ENCODE data around the gene NUP50.

The NUP50 gene

DNA sequence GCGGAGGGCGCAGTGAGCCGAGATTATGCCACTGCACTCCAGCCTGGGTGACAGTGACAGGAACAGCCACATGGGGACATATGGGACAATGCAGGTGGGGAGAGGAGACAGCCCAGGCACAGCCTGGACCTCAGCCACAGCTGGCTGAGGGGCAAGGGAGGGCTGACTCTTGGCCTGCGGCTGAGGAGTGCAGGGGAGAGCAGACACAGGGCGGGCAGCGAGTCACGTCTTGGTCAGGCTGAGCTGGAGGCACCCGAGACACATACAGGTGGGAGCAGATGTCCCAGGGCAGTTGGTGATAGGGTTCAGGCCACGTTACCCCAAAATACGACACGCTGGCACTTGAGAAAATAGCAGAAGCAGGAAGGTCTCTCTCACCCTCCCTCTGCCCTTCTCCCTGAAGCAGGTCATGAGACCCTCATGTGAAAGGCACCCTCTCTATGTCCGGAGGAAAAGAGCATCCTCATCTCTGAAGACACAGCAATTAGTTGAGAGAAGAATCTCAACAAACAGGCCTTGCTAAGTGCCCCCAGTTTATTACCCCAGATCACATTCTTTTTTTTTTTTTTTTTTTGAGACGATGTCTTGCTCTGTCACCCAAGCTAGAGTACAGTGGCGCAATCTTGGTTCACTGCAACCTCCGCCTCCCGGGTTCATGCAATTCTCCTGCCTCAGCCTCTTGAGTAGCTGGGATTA lies 66.4 kb downstream of the NUP50 start:
- DNase-seq (ENCODE audit: low spot score) = no peak

DNA sequence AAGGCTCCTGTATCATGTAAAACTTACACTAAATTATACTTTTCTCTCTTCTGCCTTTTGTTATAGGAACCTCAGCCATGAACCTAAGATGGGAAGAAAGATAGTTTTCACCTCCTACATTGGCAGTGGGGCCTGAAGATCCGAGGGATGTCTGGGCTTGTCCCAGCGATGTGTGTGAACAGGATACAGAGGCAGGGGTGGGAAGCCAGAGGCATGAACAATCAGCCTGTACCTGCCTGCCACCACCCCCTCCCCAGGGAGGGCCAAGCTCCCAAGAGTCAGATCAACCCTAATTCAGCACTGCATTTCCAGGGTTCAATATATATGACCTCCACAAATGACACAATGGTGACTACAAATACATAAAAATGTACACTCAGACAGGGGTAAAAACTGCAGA lies 67.6 kb downstream of the NUP50 start:
- DNase-seq (ENCODE audit: low spot score) = no peak

DNA sequence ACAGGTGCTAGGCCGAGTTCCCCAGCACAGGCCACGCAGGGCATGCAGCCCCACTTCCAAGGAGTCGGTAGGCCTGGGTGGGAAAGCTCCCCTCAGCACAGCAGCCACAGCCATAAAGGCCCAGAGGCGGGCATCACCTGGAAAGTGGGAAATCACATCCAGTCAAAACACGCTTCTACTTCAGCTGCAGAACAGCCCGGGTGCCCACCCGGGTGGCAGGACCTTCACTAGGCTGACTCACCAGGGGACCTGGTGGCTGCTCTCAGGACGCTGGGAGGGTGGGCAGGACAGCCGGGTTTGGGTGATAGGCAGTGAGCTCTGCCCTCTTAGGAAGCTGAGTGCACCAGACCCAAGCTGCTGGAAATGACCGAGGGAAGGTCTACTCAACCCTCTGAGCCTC lies 69.7 kb downstream of the NUP50 start:
- no peak for DNase-seq (ENCODE audit: low spot score)

DNA sequence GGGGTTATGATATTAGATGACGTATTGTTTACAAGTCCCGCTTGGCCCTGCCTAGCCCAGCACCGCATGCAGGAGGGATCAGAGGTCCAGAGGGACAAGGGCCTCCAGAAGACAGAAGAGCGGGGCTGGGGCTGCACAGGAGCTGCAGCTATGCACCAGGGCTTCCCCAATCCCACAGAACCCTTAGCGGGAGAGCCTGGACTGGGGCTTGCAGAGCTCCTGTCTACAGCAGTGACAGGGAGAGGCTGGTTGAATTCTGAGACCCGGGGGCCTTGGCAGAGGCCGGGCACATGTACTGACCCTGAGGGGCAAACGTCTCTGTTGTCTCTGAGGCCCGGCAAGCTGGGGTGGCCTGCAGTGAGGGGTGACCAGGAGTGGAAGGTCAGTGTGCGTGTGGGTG lies 70.1 kb downstream of the NUP50 start:
- no peak for DNase-seq (ENCODE audit: low spot score)

DNA sequence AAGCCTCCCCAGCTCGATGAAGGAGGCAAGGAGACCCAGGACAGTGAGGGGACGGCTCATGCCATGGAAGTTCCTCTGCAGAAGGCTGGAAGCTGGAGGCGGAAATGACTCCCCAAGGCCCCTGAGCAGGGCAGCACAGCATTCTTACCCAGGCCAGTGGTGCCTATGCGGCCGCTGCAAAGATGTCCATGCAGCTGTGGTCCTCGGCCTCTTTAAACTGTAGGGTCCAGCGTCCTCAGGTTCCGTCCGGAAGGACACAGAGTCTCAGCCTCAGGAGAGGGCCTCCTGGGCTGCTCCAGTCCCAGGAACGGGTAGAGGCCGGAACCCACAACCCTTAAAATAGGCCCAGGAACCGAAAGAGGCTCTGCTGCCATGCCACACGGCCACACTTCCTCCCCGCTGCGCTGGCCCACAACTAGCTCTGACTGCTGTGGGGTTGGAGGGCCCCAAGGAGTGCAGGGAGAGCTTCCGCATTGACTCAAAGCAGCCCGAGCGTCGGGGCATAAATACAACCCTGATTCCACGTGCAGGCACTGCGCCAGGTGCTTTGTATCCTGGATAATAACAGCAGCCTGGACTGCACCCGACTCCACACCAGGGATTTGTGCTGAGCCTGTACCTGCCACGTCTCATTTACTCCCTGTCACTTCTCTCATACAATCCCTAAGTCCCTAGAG lies 71.5 kb downstream of the NUP50 start:
- DNase-seq (ENCODE audit: low spot score) = no peak

DNA sequence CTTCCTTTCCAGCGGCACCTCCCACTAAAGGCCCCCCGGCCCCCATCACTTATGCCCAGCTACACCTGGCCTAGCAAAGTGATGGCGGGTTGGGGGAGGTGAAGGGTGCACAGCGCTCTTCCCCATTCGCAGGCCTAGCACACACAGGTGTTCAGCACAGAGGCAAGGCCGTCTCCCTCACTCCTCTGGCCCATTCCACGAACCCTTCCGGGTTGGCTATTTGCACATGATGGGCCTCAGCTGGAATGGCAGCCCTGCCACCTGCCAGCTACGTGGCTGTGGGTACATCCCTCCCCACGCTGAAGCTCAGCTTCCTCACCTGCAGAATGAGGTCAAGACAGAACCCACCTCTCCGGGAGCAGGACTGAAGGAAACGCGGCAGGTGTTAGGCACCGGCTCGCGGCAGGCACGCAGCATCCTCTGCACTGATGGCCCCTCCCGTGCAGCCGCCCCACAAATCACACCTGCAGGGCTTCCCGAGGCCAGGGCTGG lies 72.2 kb downstream of the NUP50 start:
- DNase-seq (ENCODE audit: low spot score) = no peak

DNA sequence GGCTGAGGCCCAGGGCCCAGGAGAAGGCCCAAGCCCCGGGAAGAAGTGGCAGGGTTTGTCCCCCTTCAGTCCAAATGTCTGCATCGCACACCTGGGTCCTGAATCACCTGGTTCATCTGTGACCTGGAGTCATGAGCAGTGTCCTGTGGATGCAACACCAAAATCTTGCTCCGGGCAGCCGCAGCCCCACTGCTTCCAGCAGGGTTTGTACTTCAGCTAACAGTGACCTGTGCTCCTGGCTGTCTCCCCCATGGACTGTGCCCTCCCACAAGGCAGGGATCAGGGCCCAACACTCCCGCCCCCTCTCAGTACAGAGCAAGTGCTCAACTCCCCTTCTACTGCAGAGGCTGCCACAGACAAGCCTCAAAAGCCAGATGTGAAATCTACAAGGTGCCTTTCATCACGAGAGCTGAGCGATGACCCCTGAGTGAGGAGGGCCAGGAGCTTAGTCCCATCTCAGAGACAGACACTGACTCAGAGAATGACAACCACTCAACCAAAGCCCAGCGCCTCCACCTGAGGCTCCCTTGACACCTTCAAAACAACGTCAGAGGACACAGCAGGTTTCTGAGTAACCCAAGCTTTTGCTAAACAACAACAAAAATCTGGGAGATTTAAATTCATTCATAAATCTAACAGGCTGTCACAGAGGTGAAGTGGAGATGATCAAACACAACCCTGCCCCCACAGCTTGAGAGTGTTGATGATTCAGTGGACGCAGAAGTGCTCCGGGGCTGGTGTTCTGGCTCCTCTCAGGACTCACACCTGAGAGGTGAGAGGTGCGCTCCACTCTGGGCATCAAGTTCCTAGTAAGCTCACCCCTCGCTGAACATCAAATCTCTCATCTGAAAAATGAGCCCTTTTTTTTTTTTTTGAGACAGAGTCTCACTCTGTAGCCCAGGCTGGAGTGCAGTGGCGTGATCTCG lies 73.6 kb downstream of the NUP50 start:
- DNase-seq (ENCODE audit: low spot score) = no peak

Data from COLO829 (cell line).